SK-N-SH treated with all-trans-retinoic acid at 6 μM for 48 hours (cell line): ENCODE results near the gene TIMM10.

Source experiments
- ATAC-seq: fragments of 200-7000 bp; cut with Tn5 transposase; 3 replicates; pipeline ENCODE4 v1.9.1; 2020; ENCODE audit warnings: mild to moderate bottlenecking, moderate library complexity
- ARNTL ChIP-seq: fragments of 450-650 bp; formaldehyde crosslinking; IDR thresholded peaks from 2 replicates; pipeline ENCODE4 v1.5.0; 2020; ENCODE audit warnings: low read depth, mild to moderate bottlenecking, moderate library complexity, borderline replicate concordance
- BACH2 ChIP-seq: fragments of 250-450 bp; sonication (Bioruptor Pico); IDR thresholded peaks from 2 replicates; pipeline ENCODE4 v1.9.0; 2021; ENCODE audit warnings: mild to moderate bottlenecking, borderline replicate concordance
- CREB5 ChIP-seq: fragments of 250-450 bp; sonication (Bioruptor Pico); IDR thresholded peaks from 2 replicates; pipeline ENCODE4 v1.5.1; 2020; ENCODE audit warnings: low read depth, mild to moderate bottlenecking, moderate library complexity
- CSDC2 ChIP-seq: fragments of 250-450 bp; sonication (Bioruptor Pico); IDR thresholded peaks from 2 replicates; pipeline ENCODE4 v1.5.0; 2020; ENCODE audit warnings: mild to moderate bottlenecking, moderate library complexity
- ESRRG ChIP-seq: fragments of 250-450 bp; sonication (Bioruptor Pico); IDR thresholded peaks from 2 replicates; pipeline ENCODE4 v1.6.1; 2021; ENCODE audit warnings: mild to moderate bottlenecking
- GLIS3 ChIP-seq: fragments of 250-450 bp; sonication (Bioruptor Pico); IDR thresholded peaks from 2 replicates; pipeline ENCODE4 v1.5.0; 2020; ENCODE audit warnings: mild to moderate bottlenecking, moderate library complexity
- ISL1 ChIP-seq: fragments of 250-450 bp; sonication (Bioruptor Pico); IDR thresholded peaks from 2 replicates; pipeline ENCODE4 v2.1.2; 2022; ENCODE audit warnings: mild to moderate bottlenecking, moderate library complexity
- OSR1 ChIP-seq: fragments of 250-450 bp; sonication (Bioruptor Pico); IDR thresholded peaks from 2 replicates; pipeline ENCODE4 v1.8.0; 2022; ENCODE audit warnings: moderate library complexity, mild to moderate bottlenecking, inconsistent platforms
- PPARA ChIP-seq: fragments of 250-450 bp; sonication (Bioruptor Pico); IDR thresholded peaks from 2 replicates; pipeline ENCODE4 v1.5.0; 2020; ENCODE audit warnings: mild to moderate bottlenecking, borderline replicate concordance
- SNAI2 ChIP-seq: fragments of 250-450 bp; sonication (Bioruptor Pico); IDR thresholded peaks from 2 replicates; pipeline ENCODE4 v1.5.0; 2020; ENCODE audit warnings: mild to moderate bottlenecking, moderate library complexity
- TOX ChIP-seq: fragments of 250-450 bp; sonication (Bioruptor Pico); IDR thresholded peaks from 2 replicates; pipeline ENCODE4 v1.8.0; 2021; ENCODE audit warnings: mild to moderate bottlenecking, moderate library complexity, borderline replicate concordance
- TSHZ2 ChIP-seq: fragments of 250-450 bp; sonication (Bioruptor Pico); IDR thresholded peaks from 2 replicates; pipeline ENCODE4 v1.5.0; 2020; ENCODE audit warnings: mild to moderate bottlenecking, moderate library complexity
- ZC3H10 ChIP-seq: fragments of 250-450 bp; sonication (Bioruptor Pico); IDR thresholded peaks from 2 replicates; pipeline ENCODE4 v1.5.1; 2021; ENCODE audit warnings: mild to moderate bottlenecking, moderate library complexity
- ZFP30 ChIP-seq: fragments of 450-650 bp; formaldehyde crosslinking; IDR thresholded peaks from 2 replicates; pipeline ENCODE4 v1.5.0; 2022; ENCODE audit warnings: mild to moderate bottlenecking, moderate library complexity
- ZNF70 ChIP-seq: fragments of 450-650 bp; formaldehyde crosslinking; IDR thresholded peaks from 2 replicates; pipeline ENCODE4 v1.5.0; 2020; ENCODE audit warnings: mild to moderate bottlenecking, moderate library complexity
- TF ChIP-seq, protein P1 (sequence below): fragments of 250-450 bp; sonication (Bioruptor Pico); IDR thresholded peaks from 2 replicates; pipeline ENCODE4 v1.5.1; 2021; ENCODE audit warnings: mild to moderate bottlenecking, moderate library complexity
- TF ChIP-seq, protein P2 (sequence below): fragments of 250-450 bp; sonication (Bioruptor Pico); IDR thresholded peaks from 2 replicates; pipeline ENCODE4 v1.8.0; 2021; ENCODE audit warnings: low read depth, mild to moderate bottlenecking, moderate library complexity, borderline replicate concordance
- TF ChIP-seq, protein P3 (sequence below): fragments of 250-450 bp; sonication (Bioruptor Pico); IDR thresholded peaks from 2 replicates; pipeline ENCODE4 v1.8.0; 2020; ENCODE audit warnings: mild to moderate bottlenecking, moderate library complexity, borderline replicate concordance

The TIMM10 gene

DNA sequence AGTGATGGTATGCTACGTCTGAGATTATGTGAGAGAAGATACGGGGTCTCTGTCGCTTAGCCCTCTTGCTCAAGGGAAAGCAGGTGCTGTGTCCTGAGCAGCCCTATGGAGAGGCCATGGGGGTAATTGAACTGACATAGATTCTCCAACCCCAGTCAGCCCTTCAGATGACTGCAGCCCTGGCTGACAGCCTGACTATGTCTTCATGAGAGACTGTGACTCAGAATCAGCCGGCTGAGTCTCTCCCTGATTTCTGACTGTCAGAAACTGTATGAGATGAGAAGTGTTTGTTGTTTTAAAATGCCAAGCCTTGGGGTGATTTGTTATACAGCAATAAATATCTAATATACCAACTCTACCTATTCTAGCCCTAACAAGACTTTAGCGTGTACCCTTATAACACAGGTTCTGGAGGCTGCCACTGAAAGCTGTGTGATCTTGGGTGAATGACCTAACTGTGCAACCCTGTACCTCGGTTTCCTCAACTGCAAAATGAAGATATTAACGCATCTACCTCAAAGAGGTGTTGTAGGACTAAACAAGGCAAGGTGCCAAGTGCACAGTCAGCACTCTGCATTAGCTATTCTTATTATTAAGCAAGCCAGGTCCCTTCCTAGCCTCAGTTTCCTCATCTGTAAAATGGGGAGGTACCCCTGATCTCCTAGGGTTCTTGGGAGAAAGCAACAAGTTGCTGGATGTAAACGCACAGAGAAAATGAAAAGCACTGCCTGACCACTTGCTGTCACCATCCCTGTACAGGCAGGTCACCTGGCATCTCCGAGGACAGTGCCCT lies 39.9 kb downstream of the TIMM10 start:
- no peak for TF ChIP-seq ZFP30 (CRISPR knock-in tag)
- TF ChIP-seq, all 23 proteins: peak for 0
- no peak for ATAC-seq

- ATAC-seq: no peak
- TF ChIP-seq ESRRG (CRISPR knock-in tag) (no peak), ARNTL (CRISPR knock-in tag) (no peak), CREB5 (CRISPR knock-in tag) (no peak), ZC3H10 (CRISPR knock-in tag) (no peak), TOX (no peak), SNAI2 (CRISPR knock-in tag) (no peak), CSDC2 (CRISPR knock-in tag) (no peak), ISL1 (CRISPR knock-in tag) (no peak), PPARA (CRISPR knock-in tag) (no peak), GLIS3 (no peak)
- TF ChIP-seq, protein P1, sequence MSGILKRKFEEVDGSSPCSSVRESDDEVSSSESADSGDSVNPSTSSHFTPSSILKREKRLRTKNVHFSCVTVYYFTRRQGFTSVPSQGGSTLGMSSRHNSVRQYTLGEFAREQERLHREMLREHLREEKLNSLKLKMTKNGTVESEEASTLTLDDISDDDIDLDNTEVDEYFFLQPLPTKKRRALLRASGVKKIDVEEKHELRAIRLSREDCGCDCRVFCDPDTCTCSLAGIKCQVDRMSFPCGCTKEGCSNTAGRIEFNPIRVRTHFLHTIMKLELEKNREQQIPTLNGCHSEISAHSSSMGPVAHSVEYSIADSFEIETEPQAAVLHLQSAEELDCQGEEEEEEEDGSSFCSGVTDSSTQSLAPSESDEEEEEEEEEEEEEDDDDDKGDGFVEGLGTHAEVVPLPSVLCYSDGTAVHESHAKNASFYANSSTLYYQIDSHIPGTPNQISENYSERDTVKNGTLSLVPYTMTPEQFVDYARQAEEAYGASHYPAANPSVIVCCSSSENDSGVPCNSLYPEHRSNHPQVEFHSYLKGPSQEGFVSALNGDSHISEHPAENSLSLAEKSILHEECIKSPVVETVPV: no peak
- TF ChIP-seq, protein P2, sequence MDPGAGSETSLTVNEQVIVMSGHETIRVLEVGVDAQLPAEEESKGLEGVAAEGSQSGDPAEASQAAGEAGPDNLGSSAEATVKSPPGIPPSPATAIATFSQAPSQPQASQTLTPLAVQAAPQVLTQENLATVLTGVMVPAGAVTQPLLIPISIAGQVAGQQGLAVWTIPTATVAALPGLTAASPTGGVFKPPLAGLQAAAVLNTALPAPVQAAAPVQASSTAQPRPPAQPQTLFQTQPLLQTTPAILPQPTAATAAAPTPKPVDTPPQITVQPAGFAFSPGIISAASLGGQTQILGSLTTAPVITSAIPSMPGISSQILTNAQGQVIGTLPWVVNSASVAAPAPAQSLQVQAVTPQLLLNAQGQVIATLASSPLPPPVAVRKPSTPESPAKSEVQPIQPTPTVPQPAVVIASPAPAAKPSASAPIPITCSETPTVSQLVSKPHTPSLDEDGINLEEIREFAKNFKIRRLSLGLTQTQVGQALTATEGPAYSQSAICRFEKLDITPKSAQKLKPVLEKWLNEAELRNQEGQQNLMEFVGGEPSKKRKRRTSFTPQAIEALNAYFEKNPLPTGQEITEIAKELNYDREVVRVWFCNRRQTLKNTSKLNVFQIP (CRISPR knock-in tag): no peak
Measured at GRCh38 chr11:57487920-57488659, 42.5 kb downstream of the TIMM10 start.

GRCh38 chr11:57487021-57487778 lies 43.4 kb downstream of the TIMM10 start:
- TF ChIP-seq GLIS3 (no peak), OSR1 (CRISPR knock-in tag) (no peak), TSHZ2 (CRISPR knock-in tag) (no peak), CSDC2 (CRISPR knock-in tag) (no peak), ZC3H10 (CRISPR knock-in tag) (no peak), BACH2 (no peak)
- TF ChIP-seq, all 23 proteins: peak for 0
- ATAC-seq: no peak

DNA sequence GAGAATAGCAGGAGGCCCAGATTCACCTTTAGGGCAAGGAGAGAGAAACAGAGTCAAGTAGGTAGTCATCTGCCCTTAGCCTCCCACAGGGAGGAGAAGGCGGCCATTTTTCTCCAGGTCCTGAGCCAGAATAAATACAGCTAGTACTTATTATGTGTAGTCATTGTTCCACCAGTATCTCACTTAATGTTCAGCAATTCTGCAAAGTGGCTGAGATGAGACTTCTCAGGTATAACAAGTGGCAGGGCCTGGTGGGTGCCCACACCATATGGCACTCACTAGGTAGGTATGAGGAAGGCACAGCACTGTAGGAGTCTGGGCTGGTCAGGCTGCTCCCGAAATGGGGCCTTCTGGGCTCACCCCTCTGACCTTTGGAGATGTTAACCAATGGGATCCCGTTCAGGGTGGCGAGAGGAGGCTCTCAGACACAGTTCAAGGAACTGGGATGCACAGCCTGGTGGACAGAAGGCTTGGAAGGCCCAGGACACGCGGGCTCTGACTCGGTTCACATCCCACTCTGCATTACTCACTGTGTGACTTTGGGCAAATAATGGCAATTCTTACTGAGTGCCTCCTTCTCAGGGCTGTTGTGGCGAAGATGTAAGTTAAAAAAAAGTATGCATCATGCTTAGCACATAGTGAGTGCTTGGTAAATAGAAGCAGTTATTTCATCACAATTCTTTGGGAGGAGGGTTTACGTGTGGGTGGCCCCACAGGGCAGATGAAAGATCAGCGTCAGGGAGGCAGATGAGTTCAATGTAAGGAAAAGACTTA lies 45.1 kb downstream of the TIMM10 start:
- no peak for ATAC-seq
- no peak for TF ChIP-seq TSHZ2 (CRISPR knock-in tag)
- TF ChIP-seq, protein P1: no peak
- TF ChIP-seq, protein P3, sequence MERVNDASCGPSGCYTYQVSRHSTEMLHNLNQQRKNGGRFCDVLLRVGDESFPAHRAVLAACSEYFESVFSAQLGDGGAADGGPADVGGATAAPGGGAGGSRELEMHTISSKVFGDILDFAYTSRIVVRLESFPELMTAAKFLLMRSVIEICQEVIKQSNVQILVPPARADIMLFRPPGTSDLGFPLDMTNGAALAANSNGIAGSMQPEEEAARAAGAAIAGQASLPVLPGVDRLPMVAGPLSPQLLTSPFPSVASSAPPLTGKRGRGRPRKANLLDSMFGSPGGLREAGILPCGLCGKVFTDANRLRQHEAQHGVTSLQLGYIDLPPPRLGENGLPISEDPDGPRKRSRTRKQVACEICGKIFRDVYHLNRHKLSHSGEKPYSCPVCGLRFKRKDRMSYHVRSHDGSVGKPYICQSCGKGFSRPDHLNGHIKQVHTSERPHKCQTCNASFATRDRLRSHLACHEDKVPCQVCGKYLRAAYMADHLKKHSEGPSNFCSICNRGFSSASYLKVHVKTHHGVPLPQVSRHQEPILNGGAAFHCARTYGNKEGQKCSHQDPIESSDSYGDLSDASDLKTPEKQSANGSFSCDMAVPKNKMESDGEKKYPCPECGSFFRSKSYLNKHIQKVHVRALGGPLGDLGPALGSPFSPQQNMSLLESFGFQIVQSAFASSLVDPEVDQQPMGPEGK: no peak
- no peak for TF ChIP-seq ZC3H10 (CRISPR knock-in tag)
- no peak for TF ChIP-seq OSR1 (CRISPR knock-in tag)
- TF ChIP-seq ZNF70 (CRISPR knock-in tag): no peak
